ENCODE data around the gene C16orf82. TPM values are rescaled to one million over a fixed set of nuclear protein-coding genes. Genes with fewer than 3 reads are reported as not detected.

The C16orf82 gene
- total RNA-seq, 4 donors from 2014 or later: not detected

- DNase-seq (ENCODE audit: low spot score) (no peak), ATAC-seq (ENCODE audit: low FRiP score) (no peak)
- no peak for TF ChIP-seq CTCF (IDR thresholded peaks at IDR 0.05)
These were observed 33.3 kb upstream of the C16orf82 start for GRCh38 chr16:27033281-27033979.

DNA sequence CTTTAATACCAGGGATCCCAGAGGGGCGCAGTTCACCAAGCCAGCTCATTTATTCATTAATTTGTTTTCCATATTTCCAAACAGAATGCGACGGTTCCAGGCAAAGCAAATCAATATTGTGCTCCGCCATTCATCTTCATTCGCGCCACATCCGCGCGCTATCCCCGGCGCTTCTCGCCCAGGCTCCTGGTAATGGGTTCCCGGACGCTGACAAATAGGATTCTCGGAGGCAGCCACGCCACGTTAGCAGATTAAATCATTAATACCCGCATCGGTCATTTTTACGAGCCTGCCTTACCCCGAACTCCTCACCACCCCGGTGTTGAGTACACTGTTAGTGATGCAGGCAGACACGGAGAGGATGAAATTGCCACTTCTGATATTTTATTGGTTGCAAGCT, 26.0 kb upstream of the C16orf82 start:
- DNase-seq (ENCODE audit: low spot score) (no peak), ATAC-seq (ENCODE audit: low FRiP score) (no peak)
- no peak for TF ChIP-seq CTCF (IDR thresholded peaks at IDR 0.05)

GRCh38 chr16:27046958-27047518, 19.7 kb upstream of the C16orf82 start:
- TF ChIP-seq CTCF (IDR thresholded peaks at IDR 0.05): no peak
- DNase-seq (ENCODE audit: low spot score): no peak
- ATAC-seq (ENCODE audit: low FRiP score): no peak

- TF ChIP-seq CTCF (IDR thresholded peaks at IDR 0.05): no peak
- no peak for ATAC-seq (ENCODE audit: low FRiP score)
- no peak for DNase-seq (ENCODE audit: low spot score)
These were observed 18.4 kb upstream of the C16orf82 start for GRCh38 chr16:27048316-27048715.

DNA sequence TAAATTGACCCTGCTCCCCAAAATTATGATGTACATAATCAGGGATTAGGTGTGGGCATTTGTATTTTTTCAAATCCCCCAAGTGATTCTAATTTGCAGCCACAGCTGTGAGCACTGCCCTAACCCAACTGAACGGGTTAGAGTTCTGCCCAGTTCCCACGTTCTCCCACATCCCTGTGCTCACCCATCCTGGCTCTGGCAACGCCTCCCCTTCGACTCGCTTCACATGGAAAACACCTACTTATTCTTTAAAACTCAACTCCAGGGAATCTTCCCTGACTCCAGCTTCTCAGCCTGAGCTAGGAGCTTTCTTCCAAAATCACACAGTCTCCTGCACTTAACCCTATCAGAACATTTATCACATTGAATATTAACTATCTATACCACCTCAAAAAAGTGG, 17.6 kb upstream of the C16orf82 start:
- no peak for TF ChIP-seq CTCF (IDR thresholded peaks at IDR 0.05)
- ATAC-seq (ENCODE audit: low FRiP score): no peak
- no peak for DNase-seq (ENCODE audit: low spot score)

DNA sequence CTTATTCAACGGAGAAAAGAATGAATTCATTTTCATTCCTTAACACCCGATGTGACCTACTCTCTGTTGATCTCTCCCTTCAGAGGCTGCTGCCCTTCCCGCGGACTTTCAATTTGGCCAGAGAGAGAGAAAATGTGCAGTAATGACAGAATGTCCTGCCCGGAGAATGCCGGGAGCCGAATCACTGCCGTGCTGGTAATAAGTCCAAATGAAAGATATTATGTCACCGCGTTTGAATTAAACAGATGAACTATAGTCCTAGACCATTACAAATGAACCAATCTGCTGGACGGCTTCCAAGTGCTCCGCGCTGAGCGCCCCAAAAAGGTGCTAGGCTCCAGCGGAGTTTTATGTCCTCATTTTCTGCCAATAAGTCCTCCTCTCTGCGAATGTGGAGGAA, 14.7 kb upstream of the C16orf82 start:
- ATAC-seq (ENCODE audit: low FRiP score) (no peak), DNase-seq (ENCODE audit: low spot score) (no peak)
- TF ChIP-seq CTCF (IDR thresholded peaks at IDR 0.05): no peak

DNA sequence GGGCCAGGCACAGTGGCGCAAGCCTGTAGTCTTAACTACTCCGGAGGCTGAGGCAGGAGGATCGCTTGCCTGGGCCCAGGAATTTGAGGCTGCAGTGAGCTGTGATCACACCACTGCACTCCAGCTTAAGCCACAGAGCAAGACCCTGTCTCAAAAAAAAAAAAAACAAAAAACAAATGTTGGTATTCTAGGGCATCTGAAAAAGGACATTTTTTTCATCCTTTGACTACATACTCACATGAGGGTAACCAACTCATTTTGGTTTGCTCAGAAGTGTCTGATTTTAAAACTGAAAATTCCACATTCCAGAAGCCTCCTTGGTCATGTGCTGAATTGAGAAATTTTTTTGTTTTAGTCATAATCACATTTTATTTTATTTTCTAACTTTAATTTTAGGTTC, 12.7 kb upstream of the C16orf82 start:
- no peak for TF ChIP-seq CTCF (IDR thresholded peaks at IDR 0.05)
- DNase-seq (ENCODE audit: low spot score) (no peak), ATAC-seq (ENCODE audit: low FRiP score) (no peak)

Measured in omental fat pad (tissue), 4 donors.